Panc1 (cell line): ENCODE measurements around the gene C11orf65.
"Not testable (repeated sequence)": the region's sequence is repeated elsewhere in the genome, so short reads cannot be mapped to it uniquely, and the experiment has no call there.

ENCODE experiments used
- POLR2AphosphoS5 ChIP-seq: IDR thresholded peaks from 2 replicates; pipeline ENCODE4 v1.6.1; 2012; ENCODE audit warnings: mild to moderate bottlenecking, low read depth, low read length, moderate library complexity
- REST ChIP-seq, 2 experiments: IDR thresholded peaks; 2 replicates each; pipeline ENCODE4 v1.6.1; 2011 to 2012; ENCODE audit warnings: low read depth in 2 of 2, control low read depth in 1 of 2, low read length in 1 of 2, mild to moderate bottlenecking in 1 of 2, moderate library complexity in 1 of 2; ENCODE audit not compliant: insufficient read depth in 1 of 2
- TF ChIP-seq, protein P1 (sequence below): fragments of 450-650 bp; IDR thresholded peaks from 2 replicates; pipeline ENCODE4 v1.5.1; 2017; ENCODE audit warnings: mild to moderate bottlenecking

DNA sequence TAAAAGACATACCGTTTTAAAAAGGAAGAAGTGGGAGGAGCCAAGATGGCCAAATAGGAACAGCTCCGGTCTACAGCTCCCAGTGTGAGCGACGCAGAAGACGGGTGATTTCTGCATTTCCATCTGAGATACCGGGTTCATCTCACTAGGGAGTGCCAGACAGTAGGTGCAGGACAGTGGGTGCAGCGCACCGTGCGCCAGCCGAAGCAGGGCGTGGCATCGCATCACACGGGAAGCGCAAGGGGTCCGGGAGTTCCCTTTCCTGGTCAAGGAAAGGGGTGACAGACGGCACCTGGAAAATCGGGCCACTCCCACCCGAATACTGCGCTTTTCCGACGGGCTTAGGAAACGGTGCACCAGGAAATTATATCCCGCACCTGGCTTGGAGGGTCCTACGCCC is 93.8 kb downstream of the C11orf65 start:
- not testable (repeated sequence) for TF ChIP-seq POLR2AphosphoS5; REST (IDR thresholded peaks at IDR 0.05; ENCODE audit: insufficient read depth in 1 of 2, low read depth in 2 of 2, low read length in 1 of 2)
- TF ChIP-seq, protein P1, sequence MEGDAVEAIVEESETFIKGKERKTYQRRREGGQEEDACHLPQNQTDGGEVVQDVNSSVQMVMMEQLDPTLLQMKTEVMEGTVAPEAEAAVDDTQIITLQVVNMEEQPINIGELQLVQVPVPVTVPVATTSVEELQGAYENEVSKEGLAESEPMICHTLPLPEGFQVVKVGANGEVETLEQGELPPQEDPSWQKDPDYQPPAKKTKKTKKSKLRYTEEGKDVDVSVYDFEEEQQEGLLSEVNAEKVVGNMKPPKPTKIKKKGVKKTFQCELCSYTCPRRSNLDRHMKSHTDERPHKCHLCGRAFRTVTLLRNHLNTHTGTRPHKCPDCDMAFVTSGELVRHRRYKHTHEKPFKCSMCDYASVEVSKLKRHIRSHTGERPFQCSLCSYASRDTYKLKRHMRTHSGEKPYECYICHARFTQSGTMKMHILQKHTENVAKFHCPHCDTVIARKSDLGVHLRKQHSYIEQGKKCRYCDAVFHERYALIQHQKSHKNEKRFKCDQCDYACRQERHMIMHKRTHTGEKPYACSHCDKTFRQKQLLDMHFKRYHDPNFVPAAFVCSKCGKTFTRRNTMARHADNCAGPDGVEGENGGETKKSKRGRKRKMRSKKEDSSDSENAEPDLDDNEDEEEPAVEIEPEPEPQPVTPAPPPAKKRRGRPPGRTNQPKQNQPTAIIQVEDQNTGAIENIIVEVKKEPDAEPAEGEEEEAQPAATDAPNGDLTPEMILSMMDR = not testable (repeated sequence)
